ENCODE data around the gene SCARF2. TPM values are rescaled to one million over a fixed set of nuclear protein-coding genes. Genes with fewer than 3 reads are reported as not detected.

The SCARF2 gene
- total and polyA plus RNA-seq, 2 of the 8 experiments (the other 6 are each of a cell fraction or from before 2014, with no cell fraction given) = 4.2 to 9.8 TPM

- TF ChIP-seq E2F6 (IDR thresholded peaks at IDR 0.05) (no peak), SP2 (IDR thresholded peaks at IDR 0.05; ENCODE audit: low read length) (no peak), SIRT6 (IDR thresholded peaks at IDR 0.05; ENCODE audit: low read length) (no peak), SIX5 (IDR thresholded peaks at IDR 0.05; ENCODE audit: low read depth, low read length) (no peak)
Observed at GRCh38 chr22:20440637-20441591, 3.3 kb upstream of the SCARF2 start (continued).
